OCI-LY1 (cell line): ENCODE data around the gene CHD9NB.

Experiments used
- H2AFZ ChIP-seq: fragments of 200-600 bp; sonication (generic), shearing (Covaris generic); 2 replicates; pipeline ENCODE4 v1.6.0; 2014; ENCODE audit warnings: antibody characterized with exemption, mild to moderate bottlenecking, low read length
- H3F3A ChIP-seq: fragments of 200-600 bp; sonication (generic), shearing (Covaris generic); 2 replicates; pipeline ENCODE4 v1.6.0; 2014; ENCODE audit warnings: mild to moderate bottlenecking, antibody characterized with exemption, low read length, moderate library complexity; ENCODE audit not compliant: insufficient read depth
- H3K27ac ChIP-seq: fragments of 200-600 bp; sonication (generic); 2 replicates; pipeline ENCODE4 v1.5.1; 2014; ENCODE audit warnings: low read length, mixed run types, mild to moderate bottlenecking, low read depth; ENCODE audit not compliant: poor library complexity, severe bottlenecking
- H3K27me3 ChIP-seq: fragments of 200-600 bp; sonication (generic); 2 replicates; pipeline ENCODE4 v1.6.0; 2014; ENCODE audit warnings: antibody characterized with exemption, mild to moderate bottlenecking, low read length, moderate library complexity; ENCODE audit not compliant: insufficient read depth
- H3K36me3 ChIP-seq: fragments of 200-600 bp; sonication (generic); 2 replicates; pipeline ENCODE4 v1.6.1; 2014; ENCODE audit warnings: mild to moderate bottlenecking, antibody characterized with exemption, low read length, moderate library complexity, mixed read lengths; ENCODE audit not compliant: insufficient read depth
- H3K4me1 ChIP-seq: fragments of 200-600 bp; sonication (generic); 2 replicates; pipeline ENCODE4 v1.5.1; 2014; ENCODE audit warnings: mild to moderate bottlenecking, low read length, moderate library complexity; ENCODE audit not compliant: insufficient read depth, severe bottlenecking
- H3K4me2 ChIP-seq: fragments of 200-600 bp; sonication (generic), shearing (Covaris generic); 2 replicates; pipeline ENCODE4 v1.6.1; 2014; ENCODE audit warnings: low read length
- H3K4me3 ChIP-seq: fragments of 200-600 bp; sonication (generic); 2 replicates; pipeline ENCODE4 v1.5.1; 2014; ENCODE audit warnings: low read length, low read depth, mild to moderate bottlenecking, mixed read lengths; ENCODE audit not compliant: poor library complexity, severe bottlenecking
- H3K79me2 ChIP-seq: fragments of 200-600 bp; shearing (Covaris generic); 2 replicates; pipeline ENCODE4 v1.6.1; 2016; ENCODE audit warnings: mixed run types, low read length, mixed read lengths; ENCODE audit not compliant: insufficient read depth
- H3K9ac ChIP-seq: fragments of 200-600 bp; sonication (generic), shearing (Covaris generic); 2 replicates; pipeline ENCODE4 v1.6.1; 2014; ENCODE audit warnings: mild to moderate bottlenecking, low read length, mixed read lengths
- H3K9me2 ChIP-seq: fragments of 200-600 bp; sonication (generic), shearing (Covaris generic); 2 replicates; pipeline ENCODE4 v1.6.1; 2014; ENCODE audit warnings: low read depth, mild to moderate bottlenecking, low read length, mixed read lengths
- H3K9me3 ChIP-seq: fragments of 200-600 bp; shearing (Covaris generic); 2 replicates; pipeline ENCODE4 v1.6.1; 2014; ENCODE audit warnings: low read length, mixed read lengths
- H4K20me1 ChIP-seq: fragments of 200-600 bp; sonication (generic), shearing (Covaris generic); 2 replicates; pipeline ENCODE4 v1.6.0; 2016; ENCODE audit warnings: mild to moderate bottlenecking, low read length; ENCODE audit not compliant: insufficient read depth
- CTCF ChIP-seq: fragments of 200-600 bp; sonication (generic), shearing (Covaris generic); IDR thresholded peaks from 2 replicates; pipeline ENCODE4 v1.5.1; 2017; ENCODE audit warnings: mild to moderate bottlenecking, antibody characterized with exemption, low read length, moderate library complexity, mixed read lengths
- EZH2 ChIP-seq: fragments of 200-600 bp; sonication (generic), shearing (Covaris generic); IDR thresholded peaks from 2 replicates; pipeline ENCODE4 v1.8.0; 2017; ENCODE audit warnings: borderline replicate concordance, mixed run types, mild to moderate bottlenecking, antibody characterized with exemption, low read length, moderate library complexity, mixed read lengths

The CHD9NB gene

GRCh38 chr16:53061701-53062159 lies 9.0 kb upstream of the CHD9NB start:
- Histone ChIP-seq H3K4me3 (peak overlapping the region; percentile 24), H3F3A (no peaks in the 10 kb centered on the region), H3K9ac (peak overlapping the region; percentile 19; the same call in 1 of the 2 replicates), H3K4me1 (peaks cover 61% of the 10 kb centered on the region), H3K9me2 (no peaks in the 10 kb centered on the region), H3K27me3 (no peaks in the 10 kb centered on the region), H2AFZ (no peak overlapping the region), H3K36me3 (peaks cover 8% of the 10 kb centered on the region; the same call in 1 of the 2 replicates), H3K79me2 (peaks cover 23% of the 10 kb centered on the region), H4K20me1 (no peaks in the 10 kb centered on the region), H3K4me2 (peak overlapping the region; percentile 57), H3K9me3 (no peaks in the 10 kb centered on the region), H3K27ac (peak overlapping the region; percentile 83)
- TF ChIP-seq CTCF (no peak), EZH2 (no peak)

- Histone ChIP-seq H3K79me2 (peaks cover 28% of the 10 kb centered on the region), H4K20me1 (no peaks in the 10 kb centered on the region), H3F3A (no peaks in the 10 kb centered on the region), H3K4me3 (peak overlapping the region; percentile 24), H3K4me2 (peak overlapping the region; percentile 57), H3K27ac (peak overlapping the region; percentile 83), H3K9me3 (no peaks in the 10 kb centered on the region), H3K36me3 (peaks cover 4% of the 10 kb centered on the region; the same call in 1 of the 2 replicates), H3K27me3 (no peaks in the 10 kb centered on the region), H3K4me1 (peaks cover 63% of the 10 kb centered on the region), H2AFZ (no peak overlapping the region), H3K9me2 (no peaks in the 10 kb centered on the region), H3K9ac (peak overlapping the region; percentile 19; the same call in 1 of the 2 replicates)
- TF ChIP-seq CTCF (no peak), EZH2 (no peak)
These were observed 8.6 kb upstream of the CHD9NB start for GRCh38 chr16:53061256-53061655.

- Histone ChIP-seq H3K4me2 (no peak overlapping the region), H3K27me3 (no peaks in the 10 kb centered on the region), H3K27ac (no peak overlapping the region), H3K36me3 (no peaks in the 10 kb centered on the region), H3K4me3 (no peak overlapping the region), H4K20me1 (no peaks in the 10 kb centered on the region), H2AFZ (no peak overlapping the region), H3K9me2 (no peaks in the 10 kb centered on the region), H3K9me3 (no peaks in the 10 kb centered on the region), H3K4me1 (peaks cover 66% of the 10 kb centered on the region), H3K79me2 (peaks cover 39% of the 10 kb centered on the region), H3F3A (no peaks in the 10 kb centered on the region), H3K9ac (no peak overlapping the region)
- TF ChIP-seq CTCF = no peak
These were observed 7.0 kb upstream of the CHD9NB start for GRCh38 chr16:53059672-53060071.
